GM06990 (cell line): ENCODE results near the gene RASL10A.

ENCODE experiments used
- DNase-seq: peaks from one replicate; pipeline ENCODE4 v3.0.0-alpha.2; 2011; ENCODE audit not compliant: insufficient read length; ENCODE audit errors: extremely low read depth
- H3K27me3 ChIP-seq: replicated peaks from 2 replicates; pipeline ENCODE4 v1.6.0; 2011; ENCODE audit warnings: low read length; ENCODE audit not compliant: control insufficient read depth, insufficient read depth
- H3K36me3 ChIP-seq: 2 replicates; pipeline ENCODE4 v1.5.1; 2011; ENCODE audit warnings: low read length; ENCODE audit not compliant: control insufficient read depth, insufficient read depth
- H3K4me3 ChIP-seq: replicated peaks from 2 replicates; pipeline ENCODE4 v1.5.1; 2011; ENCODE audit warnings: low read depth, mild to moderate bottlenecking, control low read depth, low read length
- TF ChIP-seq, protein P1 (sequence below): IDR thresholded peaks from 2 replicates; pipeline ENCODE4 v1.5.1; 2011; ENCODE audit warnings: low read length, control low read depth, mild to moderate bottlenecking, inconsistent platforms; ENCODE audit not compliant: insufficient read depth, poor library complexity, severe bottlenecking

Gene RASL10A

DNA sequence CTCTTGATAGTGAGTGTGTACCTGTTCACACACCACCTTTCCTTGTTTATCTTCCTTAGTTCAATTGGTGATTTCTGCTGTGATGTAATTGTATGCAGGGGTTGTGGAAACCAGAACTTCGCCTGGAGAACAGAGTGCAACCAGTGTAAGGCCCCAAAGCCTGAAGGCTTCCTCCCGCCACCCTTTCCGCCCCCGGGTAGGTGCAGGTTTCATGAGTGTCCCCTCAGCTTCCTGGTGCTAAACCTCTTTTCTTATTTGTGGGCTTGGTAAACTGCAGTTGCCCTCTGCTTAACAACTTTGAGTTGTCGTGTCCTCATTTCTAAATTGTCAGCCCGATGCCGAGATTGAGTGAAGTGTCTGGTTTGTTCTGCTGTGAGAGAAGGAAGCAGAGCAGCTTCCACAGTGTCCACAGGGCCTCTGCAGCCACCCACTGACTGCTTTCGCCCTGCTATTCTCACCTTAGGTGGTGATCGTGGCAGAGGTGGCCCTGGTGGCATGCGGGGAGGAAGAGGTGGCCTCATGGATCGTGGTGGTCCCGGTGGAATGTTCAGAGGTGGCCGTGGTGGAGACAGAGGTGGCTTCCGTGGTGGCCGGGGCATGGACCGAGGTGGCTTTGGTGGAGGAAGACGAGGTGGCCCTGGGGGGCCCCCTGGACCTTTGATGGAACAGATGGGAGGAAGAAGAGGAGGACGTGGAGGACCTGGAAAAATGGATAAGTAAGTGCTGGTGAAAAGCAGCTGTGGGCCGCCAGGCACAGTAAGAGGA is 16.2 kb downstream of the RASL10A start:
- TF ChIP-seq, protein P1, sequence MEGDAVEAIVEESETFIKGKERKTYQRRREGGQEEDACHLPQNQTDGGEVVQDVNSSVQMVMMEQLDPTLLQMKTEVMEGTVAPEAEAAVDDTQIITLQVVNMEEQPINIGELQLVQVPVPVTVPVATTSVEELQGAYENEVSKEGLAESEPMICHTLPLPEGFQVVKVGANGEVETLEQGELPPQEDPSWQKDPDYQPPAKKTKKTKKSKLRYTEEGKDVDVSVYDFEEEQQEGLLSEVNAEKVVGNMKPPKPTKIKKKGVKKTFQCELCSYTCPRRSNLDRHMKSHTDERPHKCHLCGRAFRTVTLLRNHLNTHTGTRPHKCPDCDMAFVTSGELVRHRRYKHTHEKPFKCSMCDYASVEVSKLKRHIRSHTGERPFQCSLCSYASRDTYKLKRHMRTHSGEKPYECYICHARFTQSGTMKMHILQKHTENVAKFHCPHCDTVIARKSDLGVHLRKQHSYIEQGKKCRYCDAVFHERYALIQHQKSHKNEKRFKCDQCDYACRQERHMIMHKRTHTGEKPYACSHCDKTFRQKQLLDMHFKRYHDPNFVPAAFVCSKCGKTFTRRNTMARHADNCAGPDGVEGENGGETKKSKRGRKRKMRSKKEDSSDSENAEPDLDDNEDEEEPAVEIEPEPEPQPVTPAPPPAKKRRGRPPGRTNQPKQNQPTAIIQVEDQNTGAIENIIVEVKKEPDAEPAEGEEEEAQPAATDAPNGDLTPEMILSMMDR = no peak
- peaks cover 33% of the 10 kb centered on the region for H3K36me3 ChIP-seq
- H3K27me3 ChIP-seq = no peaks in the 10 kb centered on the region
- DNase-seq = no peak
- H3K4me3 ChIP-seq = no peak overlapping the region

DNA sequence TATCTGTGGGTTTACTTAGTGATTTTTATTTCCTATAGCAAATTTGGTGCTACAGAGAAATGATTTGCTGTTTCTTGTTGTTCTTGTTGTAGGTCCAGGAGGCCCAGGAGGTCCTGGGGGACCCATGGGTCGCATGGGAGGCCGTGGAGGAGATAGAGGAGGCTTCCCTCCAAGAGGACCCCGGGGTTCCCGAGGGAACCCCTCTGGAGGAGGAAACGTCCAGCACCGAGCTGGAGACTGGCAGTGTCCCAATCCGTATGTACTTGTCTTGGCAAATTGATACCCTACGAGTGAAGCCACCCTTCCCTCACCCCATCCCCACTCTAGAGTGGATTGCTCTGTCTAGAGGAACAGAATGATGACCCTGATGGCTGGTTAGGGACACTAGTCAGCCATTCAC is 16.9 kb downstream of the RASL10A start:
- TF ChIP-seq, protein P1 = no peak
- peaks cover 35% of the 10 kb centered on the region for H3K36me3 ChIP-seq
- no peak for DNase-seq
- no peak overlapping the region for H3K4me3 ChIP-seq
- H3K27me3 ChIP-seq = no peaks in the 10 kb centered on the region

DNA sequence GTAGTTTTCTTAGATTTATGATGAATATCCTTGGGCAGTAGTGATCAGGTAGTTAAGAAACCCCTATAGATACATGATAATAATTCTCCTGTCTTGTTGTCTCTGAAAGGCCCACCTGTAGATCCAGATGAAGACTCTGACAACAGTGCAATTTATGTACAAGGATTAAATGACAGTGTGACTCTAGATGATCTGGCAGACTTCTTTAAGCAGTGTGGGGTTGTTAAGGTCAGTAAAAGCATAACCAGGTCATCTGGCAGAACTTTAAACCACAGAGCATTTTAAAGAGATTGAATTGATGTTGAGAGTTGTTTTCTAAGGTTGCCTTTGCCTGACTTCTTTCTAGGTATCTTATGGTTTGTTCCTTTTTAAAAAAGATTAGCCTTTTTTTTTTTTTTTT is 23.1 kb downstream of the RASL10A start:
- Histone ChIP-seq H3K36me3 (peaks cover 40% of the 10 kb centered on the region), H3K27me3 (no peaks in the 10 kb centered on the region), H3K4me3 (no peak overlapping the region)
- DNase-seq = no peak
- TF ChIP-seq, protein P1 = no peak

DNA sequence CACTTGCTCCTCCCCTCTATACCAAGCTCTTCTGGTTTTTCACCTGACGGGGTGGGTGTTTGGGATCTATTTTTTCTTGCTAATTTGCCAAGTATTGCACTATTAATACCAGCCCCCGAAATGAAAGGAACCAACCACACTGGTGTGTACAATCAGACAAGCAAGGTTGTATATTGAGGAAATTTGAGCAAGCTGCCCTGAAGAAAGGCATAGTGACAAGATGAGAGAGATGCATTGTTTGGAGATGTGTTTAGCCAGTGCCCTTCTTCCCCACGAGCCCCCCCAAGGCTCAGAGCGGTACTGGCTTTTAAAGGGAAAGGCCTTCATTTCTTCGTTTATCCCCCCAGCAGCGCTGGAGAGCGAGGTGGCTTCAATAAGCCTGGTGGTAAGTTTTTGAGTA is 24.3 kb downstream of the RASL10A start:
- no peaks in the 10 kb centered on the region for H3K27me3 ChIP-seq
- DNase-seq = no peak
- TF ChIP-seq, protein P1 = no peak
- no peak overlapping the region for H3K4me3 ChIP-seq
- H3K36me3 ChIP-seq = peaks cover 35% of the 10 kb centered on the region

DNA sequence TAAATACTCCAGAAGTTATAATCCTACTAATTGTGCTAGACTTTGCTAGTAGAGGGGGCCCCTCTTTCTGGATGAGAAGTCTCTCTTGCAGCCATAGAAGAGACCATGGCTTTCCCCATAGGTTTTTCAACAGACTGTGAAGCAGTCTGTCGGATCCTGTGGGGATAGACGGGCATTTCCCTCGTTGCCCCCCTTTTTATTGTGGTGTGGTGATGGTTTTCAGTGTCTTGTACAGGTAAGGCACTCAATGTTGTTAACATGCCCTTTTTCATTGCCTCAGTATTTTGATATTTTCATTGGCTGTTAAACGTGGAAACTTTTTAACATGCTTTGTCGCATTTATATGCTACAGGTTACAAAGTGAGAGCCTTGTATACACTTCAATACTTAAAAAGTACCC is 25.4 kb downstream of the RASL10A start:
- no peak for DNase-seq
- Histone ChIP-seq H3K4me3 (no peak overlapping the region), H3K27me3 (no peaks in the 10 kb centered on the region), H3K36me3 (peaks cover 33% of the 10 kb centered on the region)
- TF ChIP-seq, protein P1 = no peak
